ENCODE measurements around the gene RIOK1.
"Not testable (repeated sequence)": the region's sequence is repeated elsewhere in the genome, so short reads cannot be mapped to it uniquely, and the experiment has no call there.

The RIOK1 gene

GRCh38 chr6:7389451-7390225, at the start of gene RIOK1, which contains the start of gene CAGE1:
Gene RIOK1 (plus strand): TSS chr6:7389808. CDS start chr6:7390003, 195 bp downstream.
Gene CAGE1 (minus strand): TSS chr6:7389742. CDS start chr6:7387173, 2,569 bp downstream.
- DNase-seq (ENCODE audit: extremely low read depth in 1 of 2, low read depth in 1 of 2), result peak; percentile 85 to 94

GRCh38 chr6:7341271-7341670, 48.3 kb upstream of the RIOK1 start:
- no peak for DNase-seq (ENCODE audit: extremely low read depth in 1 of 2, low read depth in 1 of 2)

GRCh38 chr6:7341989-7342742, 47.4 kb upstream of the RIOK1 start:
- no peak for DNase-seq (ENCODE audit: extremely low read depth in 1 of 2, low read depth in 1 of 2)

- no peak for DNase-seq (ENCODE audit: extremely low read depth in 1 of 2, low read depth in 1 of 2)
These were observed 45.8 kb upstream of the RIOK1 start for GRCh38 chr6:7343546-7344475.

- not testable (repeated sequence) for DNase-seq (ENCODE audit: extremely low read depth in 1 of 2, low read depth in 1 of 2)
These were observed 44.7 kb upstream of the RIOK1 start for GRCh38 chr6:7344773-7345450.

GRCh38 chr6:7347551-7347997, 42.0 kb upstream of the RIOK1 start:
- not testable (repeated sequence) for DNase-seq (ENCODE audit: extremely low read depth in 1 of 2, low read depth in 1 of 2)

- not testable (repeated sequence) for DNase-seq (ENCODE audit: extremely low read depth in 1 of 2, low read depth in 1 of 2)
These were observed 39.0 kb upstream of the RIOK1 start for GRCh38 chr6:7350591-7350990.

GRCh38 chr6:7351916-7352315, 37.7 kb upstream of the RIOK1 start:
- not testable (repeated sequence) for DNase-seq (ENCODE audit: extremely low read depth in 1 of 2, low read depth in 1 of 2)

GRCh38 chr6:7367408-7367807, 22.2 kb upstream of the RIOK1 start:
- DNase-seq (ENCODE audit: extremely low read depth in 1 of 2, low read depth in 1 of 2), result no peak

GRCh38 chr6:7373739-7374138, 15.9 kb upstream of the RIOK1 start:
- no peak for DNase-seq (ENCODE audit: extremely low read depth in 1 of 2, low read depth in 1 of 2)

- DNase-seq (ENCODE audit: extremely low read depth in 1 of 2, low read depth in 1 of 2), result no peak
These were observed 11.6 kb upstream of the RIOK1 start for GRCh38 chr6:7377961-7378360.

- no peak for DNase-seq (ENCODE audit: extremely low read depth in 1 of 2, low read depth in 1 of 2)
These were observed 10.9 kb upstream of the RIOK1 start for GRCh38 chr6:7378740-7379139.

- no peak for DNase-seq (ENCODE audit: extremely low read depth in 1 of 2, low read depth in 1 of 2)
These were observed 8.5 kb upstream of the RIOK1 start for GRCh38 chr6:7381092-7381491.

- DNase-seq (ENCODE audit: extremely low read depth in 1 of 2, low read depth in 1 of 2), result no peak
These were observed 502 bp upstream of the RIOK1 start for GRCh38 chr6:7389162-7389450.

- DNase-seq (ENCODE audit: extremely low read depth in 1 of 2, low read depth in 1 of 2), result no peak
These were observed 744 bp downstream of the RIOK1 start for GRCh38 chr6:7390226-7390878.

- DNase-seq (ENCODE audit: extremely low read depth in 1 of 2, low read depth in 1 of 2), result no peak
These were observed 1.5 kb downstream of the RIOK1 start for GRCh38 chr6:7391151-7391550.

- no peak for DNase-seq (ENCODE audit: extremely low read depth in 1 of 2, low read depth in 1 of 2)
These were observed 2.8 kb downstream of the RIOK1 start for GRCh38 chr6:7392402-7392801.

GRCh38 chr6:7401075-7401474, 11.5 kb downstream of the RIOK1 start:
- DNase-seq (ENCODE audit: extremely low read depth in 1 of 2, low read depth in 1 of 2), result no peak

- DNase-seq (ENCODE audit: extremely low read depth in 1 of 2, low read depth in 1 of 2), result no peak
These were observed 13.1 kb downstream of the RIOK1 start for GRCh38 chr6:7402716-7403115.

- no peak for DNase-seq (ENCODE audit: extremely low read depth in 1 of 2, low read depth in 1 of 2)
These were observed 14.9 kb downstream of the RIOK1 start for GRCh38 chr6:7404546-7404945.
